H1 (cell line): ENCODE results near the gene TLE1. TPM values are rescaled to one million over a fixed set of nuclear protein-coding genes. Genes with fewer than 3 reads are reported as not detected.
A peak's percentile ranks its signal among the peaks of the same experiment; 100 is the strongest.

Source experiments
- CTCF ChIA-PET: fragments of 300-600 bp; sonication (Branson Sonifier 250); formaldehyde crosslinking; loops from one replicate; lab custom pipeline; 2021; ENCODE audit not compliant: partially characterized antibody; lab: Charles Lee
- POLR2A ChIA-PET: fragments of 300-600 bp; sonication (Branson Sonifier 250); formaldehyde crosslinking; loops from one replicate; lab custom pipeline; 2021; ENCODE audit warnings: inconsistent platforms; ENCODE audit not compliant: partially characterized antibody; lab: Charles Lee
- DNase-seq, 2 experiments: peaks; one replicate each; pipeline versions ENCODE4 v3.0.0 to v3.0.0-alpha.2; 2010 to 2022; ENCODE audit warnings: low spot score in 2 of 2, low read depth in 1 of 2, mixed read lengths in 1 of 2
- FAIRE-seq: peaks from 2 replicates; lab custom pipeline; 2011; peaks lifted over from hg19 to GRCh38; lab: Jason Lieb, UNC
- H2AFZ ChIP-seq: 2 replicates; pipeline ENCODE4 v1.8.1; 2012; ENCODE audit warnings: low read length, inconsistent platforms
- H2AK5ac ChIP-seq: 2 replicates; pipeline ENCODE4 v1.6.1; 2013; ENCODE audit warnings: low read depth, low read length
- H2BK120ac ChIP-seq: replicated peaks from 2 replicates; pipeline ENCODE3; 2013; ENCODE audit warnings: low read depth, low read length, inconsistent platforms
- H2BK12ac ChIP-seq: 2 replicates; pipeline ENCODE4 v1.6.1; 2013; ENCODE audit warnings: low read depth, low read length
- H2BK15ac ChIP-seq: 2 replicates; pipeline ENCODE4 v1.6.1; 2013; ENCODE audit warnings: low read length
- H2BK20ac ChIP-seq: 2 replicates; pipeline ENCODE4 v1.6.1; 2013; ENCODE audit warnings: low read length
- H2BK5ac ChIP-seq: 2 replicates; pipeline ENCODE4 v1.6.1; 2013; ENCODE audit warnings: low read depth, low read length
- H3K14ac ChIP-seq: 2 replicates; pipeline ENCODE4 v1.6.1; 2013; ENCODE audit warnings: inconsistent platforms; ENCODE audit not compliant: insufficient read length
- H3K18ac ChIP-seq: 2 replicates; pipeline ENCODE4 v1.6.1; 2013; ENCODE audit warnings: low read length; ENCODE audit errors: extremely low read depth
- H3K23ac ChIP-seq: 2 replicates; pipeline ENCODE4 v1.6.1; 2013; ENCODE audit warnings: inconsistent platforms; ENCODE audit not compliant: insufficient read length
- H3K23me2 ChIP-seq: 2 replicates; pipeline ENCODE4 v1.6.1; 2013; ENCODE audit warnings: low read depth, low read length
- H3K27ac ChIP-seq: 2 replicates; pipeline ENCODE4 v1.6.1; 2011; ENCODE audit warnings: low read depth, low read length, inconsistent platforms
- H3K27me3 ChIP-seq, 4 experiments: replicated peaks in 1 of 4; 1 replicate in 1 of 4; 2 replicates in 3 of 4; pipeline versions ENCODE4 v1.6.1 to v1.8.1; 2011 to 2013; ENCODE audit warnings: low read length in 3 of 4, mild to moderate bottlenecking in 3 of 4, inconsistent platforms in 2 of 4, mixed read lengths in 2 of 4, moderate library complexity in 1 of 4; ENCODE audit not compliant: control insufficient read depth in 3 of 4, insufficient read depth in 3 of 4; ENCODE audit errors: extremely low read depth in 1 of 4
- H3K36me3 ChIP-seq, 4 experiments: 2 replicates each; pipeline versions ENCODE4 v1.6.1 to v1.8.1; 2011 to 2013; ENCODE audit warnings: mild to moderate bottlenecking in 4 of 4, low read length in 3 of 4, moderate library complexity in 2 of 4, control low read depth in 1 of 4, inconsistent platforms in 1 of 4; ENCODE audit not compliant: insufficient read depth in 4 of 4, control insufficient read depth in 2 of 4
- H3K4ac ChIP-seq: replicated peaks from 2 replicates; pipeline ENCODE3; 2013; ENCODE audit warnings: low read length, low read depth, mixed read lengths, inconsistent platforms; ENCODE audit not compliant: insufficient read length
- H3K4me1 ChIP-seq, 4 experiments: replicated peaks in 1 of 4; 1 replicate in 1 of 4; 2 replicates in 3 of 4; pipeline versions ENCODE4 v1.6.1 to v1.8.1; 2011 to 2013; ENCODE audit warnings: low read length in 3 of 4, inconsistent platforms in 2 of 4, mixed read lengths in 1 of 4; ENCODE audit not compliant: insufficient read depth in 4 of 4, control insufficient read depth in 3 of 4
- H3K4me2 ChIP-seq, 2 experiments: 2 replicates each; pipeline versions ENCODE4 v1.6.1 to v1.8.1; 2011 to 2013; ENCODE audit warnings: low read depth in 2 of 2, low read length in 2 of 2, control low read depth in 1 of 2, inconsistent platforms in 1 of 2, mild to moderate bottlenecking in 1 of 2; ENCODE audit not compliant: insufficient read depth in 1 of 2
- H3K4me3 ChIP-seq, 4 experiments: fragments of 200-600, 300-600 bp in 1 of 4; sonication (generic), shearing (Covaris generic), sonication (Bioruptor Twin) in 1 of 4; 2 replicates each; pipeline versions ENCODE4 v1.5.1 to v1.8.1; 2011 to 2016; ENCODE audit warnings: low read length in 4 of 4, low read depth in 3 of 4, control low read depth in 2 of 4, inconsistent platforms in 2 of 4, mild to moderate bottlenecking in 2 of 4, mixed read lengths in 1 of 4, moderate library complexity in 1 of 4; ENCODE audit not compliant: insufficient read depth in 2 of 4; ENCODE audit errors: extremely low read depth in 1 of 4
- H3K56ac ChIP-seq: replicated peaks from 2 replicates; pipeline ENCODE3; 2013; ENCODE audit warnings: low read depth, mild to moderate bottlenecking, mixed read lengths, low read length, inconsistent platforms; ENCODE audit not compliant: insufficient read length
- H3K79me1 ChIP-seq: 2 replicates; pipeline ENCODE4 v1.6.1; 2013; ENCODE audit warnings: low read depth, low read length, control low read depth
- H3K79me2 ChIP-seq, 2 experiments: 2 replicates each; pipeline versions ENCODE4 v1.6.1 to v1.8.1; 2012 to 2013; ENCODE audit warnings: low read length in 2 of 2, mild to moderate bottlenecking in 2 of 2, inconsistent platforms in 1 of 2; ENCODE audit not compliant: insufficient read depth in 2 of 2, control insufficient read depth in 1 of 2
- H3K9ac ChIP-seq, 4 experiments: replicated peaks in 1 of 4; 1 replicate in 1 of 4; 2 replicates in 3 of 4; pipeline versions ENCODE4 v1.6.1 to v1.8.1; 2011 to 2013; ENCODE audit warnings: low read depth in 3 of 4, low read length in 3 of 4, control low read depth in 2 of 4, mild to moderate bottlenecking in 2 of 4, moderate library complexity in 2 of 4, inconsistent platforms in 1 of 4; ENCODE audit errors: extremely low read depth in 1 of 4
- H3K9me3 ChIP-seq, 2 experiments: 2 replicates each; pipeline versions ENCODE4 v1.6.1 to v1.8.1; 2012 to 2013; ENCODE audit warnings: mild to moderate bottlenecking in 2 of 2, moderate library complexity in 2 of 2, control low read depth in 1 of 2, inconsistent platforms in 1 of 2, low read depth in 1 of 2, low read length in 1 of 2, mixed read lengths in 1 of 2; ENCODE audit not compliant: insufficient read depth in 2 of 2
- H4K20me1 ChIP-seq, 2 experiments: replicated peaks in 1 of 2; 2 replicates each; pipeline versions ENCODE3 to v1.8.1; 2011 to 2013; ENCODE audit warnings: inconsistent platforms in 2 of 2, low read length in 2 of 2, mild to moderate bottlenecking in 1 of 2; ENCODE audit not compliant: insufficient read depth in 2 of 2, control insufficient read depth in 1 of 2
- H4K5ac ChIP-seq: 2 replicates; pipeline ENCODE4 v1.6.1; 2013; ENCODE audit warnings: low read length, low read depth, mixed read lengths, inconsistent platforms; ENCODE audit not compliant: insufficient read length
- H4K8ac ChIP-seq: 2 replicates; pipeline ENCODE4 v1.8.0; 2013; ENCODE audit warnings: mild to moderate bottlenecking, moderate library complexity, low read length, inconsistent platforms; ENCODE audit not compliant: insufficient read depth; ENCODE audit errors: extremely low read depth
- H4K91ac ChIP-seq: replicated peaks from 2 replicates; pipeline ENCODE3; 2013; ENCODE audit warnings: low read length, mixed read lengths, inconsistent platforms; ENCODE audit not compliant: insufficient read length
- POLR2AphosphoS5 ChIP-seq: IDR thresholded peaks from 2 replicates; pipeline ENCODE4 v1.6.1; 2011; ENCODE audit warnings: low read depth, low read length
- RAD21 ChIP-seq, 2 experiments: IDR thresholded peaks in 1 of 2; conservative IDR thresholded peaks in 1 of 2; 2 replicates each; pipeline ENCODE4 v1.6.1; 2011; ENCODE audit warnings: low read depth in 2 of 2, low read length in 2 of 2, improper control_type of control experiment in 1 of 2, inconsistent platforms in 1 of 2, mild to moderate bottlenecking in 1 of 2, moderate library complexity in 1 of 2
- TEAD4 ChIP-seq: IDR thresholded peaks from 2 replicates; pipeline ENCODE4 v1.6.1; 2012; ENCODE audit warnings: low read depth, low read length, inconsistent platforms, mixed read lengths
- WGBS, 2 experiments: shearing (Covaris generic) in 1 of 2; methylation state at CpG; one replicate each; pipeline versions ENCODE4 v1.1.6 to v1.1.7; 2013 to 2015; ENCODE audit warnings: low lambda C conversion rate in 2 of 2, mixed read lengths in 2 of 2, inconsistent platforms in 1 of 2, low coverage in 1 of 2, missing lambda C conversion rate in 1 of 2; ENCODE audit not compliant: insufficient replicate concordance in 2 of 2, insufficient coverage in 1 of 2, insufficient read length in 1 of 2; ENCODE audit errors: extremely low coverage in 1 of 2, missing lambda C conversion rate in 1 of 2; 5-methylcytosine and 5-hydroxymethylcytosine counted together
- polyA plus RNA-seq, 7 experiments: library from polyadenylated mRNA; depleted of rRNA in 3 of 7; stranded (reverse) in 5 of 7; unstranded in 2 of 7; fragments of >200 nt in 5 of 7; fragments of 200-250 nt in 2 of 7; gene quantifications; 1 replicate in 5 of 7; 2 replicates in 1 of 7; 4 replicates in 1 of 7; pipeline versions ENCODE4 v1.2.1 to v1.2.3, GENCODE V29; 2011 to 2013; ENCODE audit warnings: missing spikeins in 2 of 7, mixed read lengths in 2 of 7
- total RNA-seq: library from RNA; stranded (reverse); fragmentation: NEBNext Ultra II Directional; extraction: Animal tissue kit (Norgen Biotek cat#: 25700); gene quantifications from 2 replicates; pipeline ENCODE4 v1.2.1, GENCODE V29; 2021

Gene TLE1
- total and polyA plus RNA-seq, 2 of the 8 experiments (the other 6 are each of a cell fraction or from before 2014, with no cell fraction given): 81.8 to 91.6 TPM

DNA sequence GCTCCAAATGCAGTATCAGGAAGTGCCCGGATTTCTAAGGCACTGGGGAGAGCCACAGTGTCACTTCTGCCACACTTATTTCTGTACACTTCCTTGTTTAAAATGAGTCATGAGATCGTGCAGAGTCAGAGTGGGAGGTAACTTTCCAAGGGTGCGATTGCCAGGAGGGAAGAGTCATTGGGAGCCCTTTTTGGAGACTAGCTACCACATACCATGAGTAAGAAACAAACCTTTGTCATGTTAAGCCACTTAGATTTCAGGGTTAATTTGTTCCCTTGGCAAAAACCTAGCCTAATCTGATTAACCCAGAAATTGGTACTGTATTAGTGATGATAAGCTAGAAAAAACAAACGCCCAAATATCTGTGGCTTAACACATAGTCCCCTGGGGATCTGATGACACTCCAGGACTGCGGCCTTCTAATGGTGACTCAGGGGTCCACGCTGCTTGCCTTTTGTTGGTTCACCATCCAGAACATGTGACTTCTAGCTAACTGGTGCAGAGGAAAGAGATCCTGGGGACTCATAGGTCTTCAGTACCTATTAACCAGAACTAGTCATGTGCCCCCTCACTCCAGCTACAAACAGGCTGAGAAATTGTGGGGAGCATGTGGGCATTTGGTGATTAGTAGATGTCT is 48.6 kb upstream of the TLE1 start:
- Histone ChIP-seq H3K4me2 (no peak overlapping the region; a peak in 1 of 4 replicates), H2BK120ac (no peak overlapping the region), H2BK12ac (no peak overlapping the region), H4K91ac (no peak overlapping the region), H2BK20ac (no peak overlapping the region), H3K4me3 (no peak overlapping the region), H3K18ac (no peak overlapping the region), H3K36me3 (no peaks in the 10 kb centered on the region), H3K79me2 (no peaks in the 10 kb centered on the region), H3K27ac (no peak overlapping the region), H3K56ac (no peak overlapping the region), H3K27me3 (no peaks in the 10 kb centered on the region), H3K79me1 (no peaks in the 10 kb centered on the region), H2BK15ac (no peak overlapping the region), H2BK5ac (no peak overlapping the region), H3K9me3 (no peaks in the 10 kb centered on the region), H3K14ac (no peak overlapping the region), H3K4ac (no peak overlapping the region), H4K8ac (no peak overlapping the region), H2AK5ac (no peak overlapping the region), H2AFZ (peak overlapping the region; percentile 55; the same call in 1 of the 2 replicates), H4K5ac (no peak overlapping the region), H3K4me1 (peaks cover 0 to 4% (median 0%) of the 10 kb centered on the region in 4 experiments; a peak in 1 of 7 replicates), H3K23me2 (no peaks in the 10 kb centered on the region), H3K23ac (no peak overlapping the region), H4K20me1 (no peaks in the 10 kb centered on the region), H3K9ac (no peak overlapping the region)
- CTCF ChIA-PET: no interaction called here
- FAIRE-seq: no peak
- WGBS, 2 experiments: 86% methylated on average over 6 of the region's 6 CpGs; no CpG with 5 or more reads in 1 of the 2 experiments
- POLR2A ChIA-PET: no interaction called here
- DNase-seq: no peak
- TF ChIP-seq POLR2AphosphoS5: no peak
- TF ChIP-seq RAD21 (IDR thresholded peaks at IDR 0.05 in 1 of 2, conservative IDR thresholded peaks at IDR 0.05 in 1 of 2; ENCODE audit: low read depth in 2 of 2, low read length in 2 of 2): no peak
- TF ChIP-seq TEAD4: no peak
